PC-3 (cell line): ENCODE results near the gene SNX5. TPM values are rescaled to one million over a fixed set of nuclear protein-coding genes. Genes with fewer than 3 reads are reported as not detected.

Experiments
- ATAC-seq: fragments of 200-7000 bp; cut with Tn5 transposase; 2 replicates; pipeline ENCODE4 v1.9.1; 2020; ENCODE audit warnings: mild to moderate bottlenecking, moderate library complexity
- BruUV-seq: library from RNA; stranded (reverse); fragments of 400-500 nt; replicated peaks from 2 replicates; lab custom pipeline; 2021; lab: Mats Ljungman, UMichigan
- CTCF ChIA-PET: fragments of 300-600 bp; sonication (Branson Sonifier 250); formaldehyde crosslinking; loops from one replicate; lab custom pipeline; 2022; ENCODE audit warnings: antibody characterized with exemption; lab: Charles Lee
- POLR2A ChIA-PET: fragments of 300-600 bp; sonication (Branson Sonifier 250); formaldehyde crosslinking; loops from one replicate; lab custom pipeline; 2022; ENCODE audit warnings: antibody characterized with exemption; ENCODE audit not compliant: unreplicated experiment; lab: Charles Lee
- DNase-seq: peaks from one replicate; pipeline ENCODE4 v3.0.0-alpha.2; 2015
- H2AFZ ChIP-seq: fragments of 300-600 bp; sonication (generic); 2 replicates; pipeline ENCODE4 v1.6.0; 2016; ENCODE audit warnings: antibody characterized with exemption, low read length
- H3F3A ChIP-seq: fragments of 300-600 bp; sonication (generic); one replicate; pipeline ENCODE4 v1.6.0; 2017; ENCODE audit warnings: antibody characterized with exemption, low read length, control low read depth, mild to moderate bottlenecking; ENCODE audit not compliant: unreplicated experiment
- H3K27ac ChIP-seq: fragments of 300-600 bp; sonication (generic); 2 replicates; pipeline ENCODE4 v1.5.1; 2016; ENCODE audit warnings: mild to moderate bottlenecking, low read length
- H3K27me3 ChIP-seq: fragments of 300-600 bp; sonication (generic); 2 replicates; pipeline ENCODE4 v1.6.1; 2016; ENCODE audit warnings: low read length, mixed read lengths
- H3K36me3 ChIP-seq: fragments of 300-600 bp; sonication (generic); 2 replicates; pipeline ENCODE4 v1.6.1; 2016; ENCODE audit warnings: low read depth, mixed run types, low read length, mixed read lengths
- H3K4me1 ChIP-seq: fragments of 300-600 bp; sonication (generic); 2 replicates; pipeline ENCODE4 v1.5.1; 2016; ENCODE audit warnings: low read length; ENCODE audit not compliant: insufficient read depth
- H3K4me2 ChIP-seq: fragments of 300-600 bp; sonication (generic); 2 replicates; pipeline ENCODE4 v1.6.0; 2016; ENCODE audit warnings: low read length
- H3K4me3 ChIP-seq: fragments of 300-600 bp; sonication (generic); 2 replicates; pipeline ENCODE4 v1.5.1; 2016; ENCODE audit warnings: mild to moderate bottlenecking, low read length, mixed read lengths
- H3K79me2 ChIP-seq: fragments of 300-600 bp; sonication (generic); 2 replicates; pipeline ENCODE4 v1.6.1; 2017; ENCODE audit warnings: low read length, mixed read lengths
- H3K9ac ChIP-seq: fragments of 300-600 bp; sonication (generic); 2 replicates; pipeline ENCODE4 v1.6.0; 2016; ENCODE audit warnings: mild to moderate bottlenecking, low read length
- H3K9me2 ChIP-seq: fragments of 300-600 bp; sonication (generic); replicated peaks from 2 replicates; pipeline ENCODE4 v1.6.1; 2016; ENCODE audit warnings: mixed run types, low read length, mixed read lengths
- H3K9me3 ChIP-seq: fragments of 300-600 bp; sonication (generic); 2 replicates; pipeline ENCODE4 v1.6.1; 2016; ENCODE audit warnings: low read length, mixed read lengths
- H4K20me1 ChIP-seq: fragments of 300-600 bp; sonication (generic); 2 replicates; pipeline ENCODE4 v1.6.1; 2016; ENCODE audit warnings: low read length, mixed read lengths
- CTCF ChIP-seq: fragments of 300-600 bp; sonication (generic); conservative IDR thresholded peaks from 2 replicates; pipeline ENCODE4 v1.5.1; 2017; ENCODE audit warnings: antibody characterized with exemption, low read depth, mild to moderate bottlenecking, low read length
- EZH2 ChIP-seq: fragments of 300-600 bp; sonication (generic); IDR thresholded peaks from one replicate; pipeline ENCODE4 v1.6.1; 2017; ENCODE audit warnings: antibody characterized with exemption, mild to moderate bottlenecking, low read length; ENCODE audit not compliant: unreplicated experiment
- EZH2phosphoT487 ChIP-seq: fragments of 300-600 bp; sonication (generic); IDR thresholded peaks from 2 replicates; pipeline ENCODE4 v1.6.1; 2018; ENCODE audit warnings: mild to moderate bottlenecking, antibody characterized with exemption, low read length, borderline replicate concordance
- intact Hi-C: fragments of 100-400 bp; cut with micrococcal nuclease; formaldehyde crosslinking; loops from 2 replicates; pipeline ENCODE4 v1.9.0; 2023
- total RNA-seq: library from RNA; depleted of rRNA; stranded (reverse); fragments of >200 nt; gene quantifications from 2 replicates; pipeline ENCODE4 v1.2.3, GENCODE V29; 2014

Gene SNX5
- total RNA-seq, 1 experiment from 2014 or later: 159 TPM

- Histone ChIP-seq H3K79me2 (peaks cover 71% of the 10 kb centered on the region), H3K9me2 (no peaks in the 10 kb centered on the region), H3K36me3 (peaks cover 93% of the 10 kb centered on the region), H3K4me3 (no peak overlapping the region), H3F3A (no peaks in the 10 kb centered on the region), H3K4me2 (no peak overlapping the region), H3K9ac (no peak overlapping the region), H2AFZ (no peak overlapping the region), H4K20me1 (peaks cover 71% of the 10 kb centered on the region), H3K27me3 (no peaks in the 10 kb centered on the region), H3K4me1 (0 out of 2 replicates have a peak, but pooled peaks cover under 1% of the 10 kb centered on the region), H3K27ac (no peak overlapping the region), H3K9me3 (no peaks in the 10 kb centered on the region)
- ATAC-seq (no peak), DNase-seq (no peak)
- ChIA-PET POLR2A (no interaction called here), CTCF (no interaction called here)
- intact Hi-C loops: no loop called here
- BruUV-seq: no TSS peak
- TF ChIP-seq CTCF: no peak
- no peak for TF ChIP-seq EZH2phosphoT487
- no peak for TF ChIP-seq EZH2
Measured at GRCh38 chr20:17952692-17953684, 15.6 kb downstream of the SNX5 start.

GRCh38 chr20:17951323-17951722, 17.3 kb downstream of the SNX5 start:
- DNase-seq: no peak
- no peaks in the 10 kb centered on the region for H3K9me2 ChIP-seq
- POLR2A ChIA-PET: no interaction called here
- no peak for TF ChIP-seq EZH2
- no peak for TF ChIP-seq EZH2phosphoT487
- no peak for TF ChIP-seq CTCF
- H3K27ac ChIP-seq: no peak overlapping the region
- no peak overlapping the region for H3K9ac ChIP-seq
- no peak overlapping the region for H3K4me2 ChIP-seq
- CTCF ChIA-PET: no interaction called here
- no TSS peak for BruUV-seq
- intact Hi-C loops: no loop called here
- H3K4me1 ChIP-seq: no peaks in the 10 kb centered on the region
- no peak overlapping the region for H3K4me3 ChIP-seq
- peaks cover 98% of the 10 kb centered on the region for H3K36me3 ChIP-seq
- H3K27me3 ChIP-seq: no peaks in the 10 kb centered on the region
- ATAC-seq: no peak
- peaks cover 54% of the 10 kb centered on the region for H3K79me2 ChIP-seq
- H2AFZ ChIP-seq: no peak overlapping the region
- no peaks in the 10 kb centered on the region for H3F3A ChIP-seq
- H3K9me3 ChIP-seq: no peaks in the 10 kb centered on the region
- peaks cover 64% of the 10 kb centered on the region for H4K20me1 ChIP-seq

GRCh38 chr20:17950670-17951069, 17.9 kb downstream of the SNX5 start:
- Histone ChIP-seq H3K9me3 (no peaks in the 10 kb centered on the region), H3K4me1 (no peaks in the 10 kb centered on the region), H3K27ac (no peak overlapping the region), H3K27me3 (no peaks in the 10 kb centered on the region), H2AFZ (no peak overlapping the region), H3F3A (no peaks in the 10 kb centered on the region), H3K4me3 (no peak overlapping the region), H4K20me1 (peaks cover 57% of the 10 kb centered on the region), H3K9me2 (no peaks in the 10 kb centered on the region), H3K4me2 (no peak overlapping the region), H3K79me2 (peaks cover 48% of the 10 kb centered on the region), H3K9ac (no peak overlapping the region), H3K36me3 (peaks cover 98% of the 10 kb centered on the region)
- ATAC-seq: no peak
- intact Hi-C loops: no loop called here
- CTCF ChIA-PET: no interaction called here
- no peak for DNase-seq
- no TSS peak for BruUV-seq
- TF ChIP-seq CTCF (no peak), EZH2 (no peak), EZH2phosphoT487 (no peak)
- POLR2A ChIA-PET: no interaction called here
